MCF 10A (cell line): ENCODE results near the gene CHCT1. TPM values are rescaled to one million over a fixed set of nuclear protein-coding genes. Genes with fewer than 3 reads are reported as not detected.

Experiments used
- BruUV-seq: library from RNA; stranded (reverse); fragments of 400-500 nt; replicated peaks from 2 replicates; lab custom pipeline; 2021; lab: Mats Ljungman, UMichigan
- CTCF ChIA-PET: fragments of 300-600 bp; sonication (Branson Sonifier 250); formaldehyde crosslinking; extraction: SDS; loops from one replicate; lab custom pipeline; 2021; ENCODE audit warnings: antibody characterized with exemption, inconsistent platforms; lab: Yijun Ruan, JAX
- POLR2A ChIA-PET: fragments of 300-600, 350-650 bp; sonication (Branson Sonifier 250); formaldehyde crosslinking; extraction: SDS; loops from one replicate; lab custom pipeline; 2020; ENCODE audit warnings: antibody characterized with exemption, inconsistent platforms; lab: Yijun Ruan, JAX
- DNase-seq: peaks from one replicate; pipeline ENCODE4 v3.0.0-alpha.2; 2018; ENCODE audit not compliant: unreplicated experiment
- H3K27ac Mint-ChIP-seq: one replicate; pipeline ENCODE4 v1.8.0; 2022; ENCODE audit warnings: mild to moderate bottlenecking, low read depth, mixed read lengths; ENCODE audit not compliant: unreplicated experiment
- H3K27me3 Mint-ChIP-seq: one replicate; pipeline ENCODE4 v1.8.0; 2022; ENCODE audit warnings: mixed read lengths; ENCODE audit not compliant: insufficient read depth, unreplicated experiment
- H3K36me3 Mint-ChIP-seq: one replicate; pipeline ENCODE4 v1.8.0; 2022; ENCODE audit warnings: mild to moderate bottlenecking, moderate library complexity, mixed read lengths; ENCODE audit not compliant: insufficient read depth, unreplicated experiment
- H3K4me1 Mint-ChIP-seq: one replicate; pipeline ENCODE4 v1.8.0; 2022; ENCODE audit warnings: mixed read lengths; ENCODE audit not compliant: insufficient read depth, unreplicated experiment
- H3K4me3 Mint-ChIP-seq: one replicate; pipeline ENCODE4 v1.8.0; 2022; ENCODE audit warnings: mild to moderate bottlenecking, moderate library complexity, mixed read lengths; ENCODE audit not compliant: unreplicated experiment
- H3K9me3 Mint-ChIP-seq: one replicate; pipeline ENCODE4 v1.8.0; 2022; ENCODE audit warnings: mixed read lengths; ENCODE audit not compliant: unreplicated experiment
- intact Hi-C: fragments of 100-400 bp; cut with micrococcal nuclease; formaldehyde crosslinking; loops from 2 replicates; pipeline ENCODE4 v1.14.1; 2022
- total RNA-seq: library from RNA; stranded (reverse); gene quantifications from 2 replicates; pipeline ENCODE4 v1.2.3, GENCODE V29; 2022
- TF ChIP-seq, protein P1 (sequence below): fragments of 200-600 bp; IDR thresholded peaks from one replicate; pipeline ENCODE4 v1.8.0; 2022; ENCODE audit warnings: antibody characterized with exemption, mild to moderate bottlenecking; ENCODE audit not compliant: unreplicated experiment

Gene CHCT1
- total RNA-seq, 1 experiment from 2014 or later = not detected

DNA sequence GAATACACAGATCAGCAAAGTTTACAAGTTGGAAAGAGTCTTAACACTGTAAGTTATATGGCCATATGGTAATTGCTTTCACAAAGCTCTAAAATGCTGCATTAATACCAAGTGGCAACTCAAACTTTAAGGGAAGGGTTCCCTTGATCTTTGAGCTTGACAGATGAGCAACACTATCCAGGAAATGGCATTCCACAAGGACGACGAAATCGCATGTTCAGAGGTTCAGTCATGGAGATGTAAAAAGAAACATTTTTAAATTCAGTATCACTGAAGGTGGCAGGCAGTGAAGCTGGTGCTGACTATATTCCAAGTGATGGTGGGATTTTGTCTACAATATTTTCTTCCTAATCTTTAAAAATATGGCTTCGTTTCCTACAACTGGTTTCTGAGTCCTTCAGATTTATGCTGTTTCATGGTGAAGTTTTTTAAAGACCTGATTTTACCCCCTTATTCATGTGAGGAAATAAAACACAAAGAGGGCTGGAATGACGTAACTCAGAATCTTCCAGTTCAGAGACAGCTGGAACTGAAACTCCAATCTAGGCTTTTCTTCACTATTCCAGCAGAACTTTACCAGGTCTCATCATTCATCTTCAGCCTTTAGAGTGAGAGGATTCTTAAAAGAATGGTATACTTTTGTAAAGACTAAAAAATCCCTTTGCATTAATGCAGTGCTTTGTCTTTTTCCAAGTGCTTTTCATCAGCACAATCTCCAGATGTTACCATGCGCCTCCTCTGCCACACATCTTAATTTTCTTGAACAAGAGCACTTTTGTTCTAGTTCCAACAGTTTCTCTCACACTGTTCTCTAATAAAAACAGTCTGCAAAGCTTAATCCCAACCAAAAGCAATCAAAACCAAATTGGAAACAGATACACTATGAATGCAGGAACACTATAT is 20.2 kb downstream of the CHCT1 start:
- Mint-ChIP-seq H3K27ac (no peak overlapping the region), H3K9me3 (no peaks in the 10 kb centered on the region), H3K27me3 (no peaks in the 10 kb centered on the region), H3K4me3 (no peak overlapping the region), H3K4me1 (no peaks in the 10 kb centered on the region), H3K36me3 (peaks cover 32% of the 10 kb centered on the region)
- intact Hi-C loops = no loop called here
- no TSS peak for BruUV-seq
- DNase-seq = no peak
- TF ChIP-seq, protein P1, sequence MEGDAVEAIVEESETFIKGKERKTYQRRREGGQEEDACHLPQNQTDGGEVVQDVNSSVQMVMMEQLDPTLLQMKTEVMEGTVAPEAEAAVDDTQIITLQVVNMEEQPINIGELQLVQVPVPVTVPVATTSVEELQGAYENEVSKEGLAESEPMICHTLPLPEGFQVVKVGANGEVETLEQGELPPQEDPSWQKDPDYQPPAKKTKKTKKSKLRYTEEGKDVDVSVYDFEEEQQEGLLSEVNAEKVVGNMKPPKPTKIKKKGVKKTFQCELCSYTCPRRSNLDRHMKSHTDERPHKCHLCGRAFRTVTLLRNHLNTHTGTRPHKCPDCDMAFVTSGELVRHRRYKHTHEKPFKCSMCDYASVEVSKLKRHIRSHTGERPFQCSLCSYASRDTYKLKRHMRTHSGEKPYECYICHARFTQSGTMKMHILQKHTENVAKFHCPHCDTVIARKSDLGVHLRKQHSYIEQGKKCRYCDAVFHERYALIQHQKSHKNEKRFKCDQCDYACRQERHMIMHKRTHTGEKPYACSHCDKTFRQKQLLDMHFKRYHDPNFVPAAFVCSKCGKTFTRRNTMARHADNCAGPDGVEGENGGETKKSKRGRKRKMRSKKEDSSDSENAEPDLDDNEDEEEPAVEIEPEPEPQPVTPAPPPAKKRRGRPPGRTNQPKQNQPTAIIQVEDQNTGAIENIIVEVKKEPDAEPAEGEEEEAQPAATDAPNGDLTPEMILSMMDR = no peak
- ChIA-PET POLR2A (no interaction called here), CTCF (interaction anchor here (0.6 kb wide), 1 partner anchor 13 kb away, joined by 4 read pairs; no protein-coding TSS in a partner anchor)

DNA sequence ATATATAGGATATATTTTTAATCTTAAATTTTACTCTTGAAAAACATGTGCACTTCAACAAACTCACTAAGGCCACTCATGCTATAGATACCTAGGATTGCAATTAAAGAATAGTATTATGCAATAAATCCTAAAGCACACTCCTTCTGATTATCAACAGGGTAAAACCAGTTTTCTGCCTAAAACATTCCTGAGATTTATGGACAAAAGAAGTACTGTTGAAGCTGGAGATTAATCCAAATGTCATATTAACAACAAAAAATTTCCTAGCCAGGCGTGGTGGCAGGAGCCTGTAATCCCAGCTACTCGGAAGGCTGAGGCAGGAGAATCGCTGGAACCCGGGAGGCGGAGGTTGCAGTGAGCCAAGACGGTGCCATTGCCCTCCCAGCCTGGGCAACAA is 21.4 kb downstream of the CHCT1 start:
- no TSS peak for BruUV-seq
- CTCF ChIA-PET = no interaction called here
- Mint-ChIP-seq H3K9me3 (no peaks in the 10 kb centered on the region), H3K36me3 (peaks cover 43% of the 10 kb centered on the region), H3K4me3 (no peak overlapping the region), H3K27me3 (no peaks in the 10 kb centered on the region), H3K27ac (no peak overlapping the region), H3K4me1 (no peaks in the 10 kb centered on the region)
- no peak for DNase-seq
- POLR2A ChIA-PET = interaction anchor here (0.6 kb wide), 1 partner anchor 355 kb away, joined by 4 read pairs; no protein-coding TSS in a partner anchor
- intact Hi-C loops = no loop called here
- TF ChIP-seq, protein P1 = no peak

GRCh38 chr17:60445144-60445543 is 22.9 kb downstream of the CHCT1 start:
- TF ChIP-seq, protein P1 = no peak
- Mint-ChIP-seq H3K27me3 (no peaks in the 10 kb centered on the region), H3K9me3 (no peaks in the 10 kb centered on the region), H3K4me3 (no peak overlapping the region), H3K4me1 (no peaks in the 10 kb centered on the region), H3K36me3 (peaks cover 52% of the 10 kb centered on the region), H3K27ac (no peak overlapping the region)
- intact Hi-C loops = no loop called here
- DNase-seq = no peak
- ChIA-PET CTCF (interaction anchor here (0.6 kb wide), 1 partner anchor 155 kb away, joined by 3 read pairs; the partner anchor contains the start of gene PPM1D), POLR2A (no interaction called here)
- BruUV-seq = no TSS peak

DNA sequence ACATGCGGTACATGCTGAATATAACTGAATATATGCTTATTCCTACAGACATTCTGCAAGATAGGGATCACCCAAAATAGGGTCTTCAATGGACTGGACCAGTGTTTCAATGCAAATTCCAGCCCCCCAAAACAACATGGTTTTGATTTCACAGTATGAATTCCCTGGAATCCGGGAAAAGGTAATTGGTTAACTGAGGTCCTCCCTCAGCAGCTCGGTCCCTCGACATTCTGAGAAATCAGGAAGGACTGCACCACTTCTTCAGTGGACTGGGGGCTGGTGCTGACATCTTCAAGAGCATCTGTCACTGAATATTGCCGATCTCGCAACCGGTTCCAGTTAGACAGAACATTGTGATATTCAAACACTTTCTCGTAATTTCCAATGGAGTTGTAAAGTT is 25.1 kb downstream of the CHCT1 start:
- H3K27ac Mint-ChIP-seq = no peak overlapping the region
- peaks cover 72% of the 10 kb centered on the region for H3K36me3 Mint-ChIP-seq
- H3K27me3 Mint-ChIP-seq = no peaks in the 10 kb centered on the region
- no TSS peak for BruUV-seq
- no peaks in the 10 kb centered on the region for H3K9me3 Mint-ChIP-seq
- no peaks in the 10 kb centered on the region for H3K4me1 Mint-ChIP-seq
- intact Hi-C loops = no loop called here
- CTCF ChIA-PET = no interaction called here
- H3K4me3 Mint-ChIP-seq = no peak overlapping the region
- TF ChIP-seq, protein P1 = no peak
- no peak for DNase-seq
- POLR2A ChIA-PET = no interaction called here
